Umbilical cord (tissue), 2 donors: ENCODE measurements around the gene HOATZ. TPM values are rescaled to one million over a fixed set of nuclear protein-coding genes. Genes with fewer than 3 reads are reported as not detected.

Experiments used
- DNase-seq: peaks from one replicate; pipeline ENCODE4 v3.0.0-alpha.2; 2015; ENCODE audit warnings: low spot score
- total RNA-seq: library from RNA; depleted of rRNA; stranded (reverse); fragments of >200 nt; gene quantifications from one replicate; pipeline ENCODE4 v1.2.3, GENCODE V29; 2014; ENCODE audit warnings: low replicate concordance; ENCODE audit not compliant: insufficient read depth

HOATZ gene
- total RNA-seq, 1 donor from 2014 or later = 0.72 TPM

DNA sequence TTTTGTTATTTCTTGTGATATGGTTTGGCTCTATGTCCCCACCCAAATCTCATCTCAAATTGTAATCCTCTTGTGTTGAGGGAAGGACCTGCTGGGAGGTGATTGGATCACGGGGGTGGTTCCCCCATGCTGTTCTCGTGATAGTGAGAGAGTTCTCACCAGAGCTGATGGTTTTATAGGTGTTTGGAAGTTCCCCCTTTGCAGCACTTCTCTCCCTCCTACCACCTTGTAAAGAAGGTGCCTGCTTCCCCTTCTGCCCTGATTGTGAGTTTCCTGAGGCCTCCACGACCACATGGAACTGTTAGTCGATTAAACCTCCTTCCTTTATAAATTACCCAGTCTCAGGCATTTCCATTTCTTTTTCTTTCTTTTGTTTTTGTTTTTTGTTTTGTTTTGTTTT lies 63.2 kb downstream of the HOATZ start:
- DNase-seq = no peak

DNA sequence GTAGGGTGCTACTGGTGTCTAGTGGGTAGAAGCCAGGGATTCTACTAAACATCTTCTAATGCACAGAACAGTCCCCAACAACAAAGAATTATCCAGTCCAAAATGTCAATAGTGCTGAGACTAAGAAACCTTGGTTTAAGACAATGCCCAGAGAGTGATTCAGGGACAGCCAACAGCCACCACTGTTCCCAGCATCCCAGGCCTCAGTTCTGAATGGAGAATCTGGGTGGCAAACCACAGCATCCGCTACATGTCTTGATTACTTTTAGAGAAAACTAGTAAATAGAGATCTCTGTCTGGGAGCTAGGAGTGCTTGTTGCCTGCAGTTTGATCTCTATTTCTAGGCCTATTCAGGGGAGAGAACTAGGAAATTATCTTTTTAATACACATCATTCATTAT lies 66.8 kb downstream of the HOATZ start:
- no peak for DNase-seq

DNA sequence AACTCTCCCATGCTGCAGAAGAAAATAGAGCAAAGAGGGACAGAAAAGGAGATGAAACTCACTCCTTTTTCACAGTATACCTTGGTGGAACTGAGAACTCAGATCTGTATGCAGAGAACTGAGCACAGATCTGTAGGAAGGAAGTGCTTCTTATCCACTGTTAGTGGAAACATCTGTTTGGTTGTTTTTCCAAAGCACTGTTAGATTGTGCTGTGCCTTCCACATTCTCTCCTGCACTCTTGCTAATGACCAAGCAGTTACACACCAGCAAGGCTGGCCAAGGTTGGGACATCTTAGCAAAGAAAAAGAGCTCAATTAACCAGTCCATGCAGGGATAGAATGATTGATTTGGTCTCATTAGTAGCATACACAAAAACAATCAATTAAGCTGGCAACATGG lies 67.6 kb downstream of the HOATZ start:
- DNase-seq = no peak

DNA sequence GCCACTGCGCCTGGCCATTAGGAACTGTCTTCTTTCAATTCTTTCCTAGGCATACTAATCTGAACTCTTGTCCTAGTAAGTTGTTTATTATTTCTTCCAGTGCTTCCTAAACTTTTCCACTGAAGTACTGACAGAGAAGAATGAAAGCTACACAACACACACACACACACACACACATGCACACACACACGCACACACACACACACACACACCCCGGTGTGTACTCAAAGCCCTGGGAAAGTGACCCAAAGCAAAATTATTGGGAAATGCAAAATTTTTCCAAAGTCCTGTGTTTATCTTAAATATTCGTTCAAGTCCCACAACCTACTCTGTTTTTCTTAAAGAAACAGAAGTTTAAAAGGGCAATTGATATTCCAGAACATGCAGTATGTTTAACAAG lies 68.3 kb downstream of the HOATZ start:
- no peak for DNase-seq

DNA sequence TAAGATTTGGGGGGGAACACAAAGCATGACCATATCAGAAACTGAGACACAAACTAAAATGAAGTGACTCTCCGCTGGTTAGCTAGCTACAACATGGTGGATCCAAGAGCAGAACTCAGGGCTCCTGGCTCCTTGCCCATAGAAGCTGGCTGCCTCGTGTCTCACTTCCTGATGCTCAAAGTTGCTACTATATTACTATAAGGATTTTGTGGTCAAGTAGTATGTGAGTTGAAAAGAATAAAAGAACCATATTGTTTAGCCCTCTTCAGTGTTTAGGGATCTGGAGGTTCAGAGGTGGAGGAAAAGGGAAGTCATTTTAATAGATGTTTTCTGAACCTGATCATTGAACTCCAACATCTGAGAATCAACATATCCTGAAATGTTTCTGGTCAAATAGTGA lies 70.8 kb downstream of the HOATZ start:
- no peak for DNase-seq

DNA sequence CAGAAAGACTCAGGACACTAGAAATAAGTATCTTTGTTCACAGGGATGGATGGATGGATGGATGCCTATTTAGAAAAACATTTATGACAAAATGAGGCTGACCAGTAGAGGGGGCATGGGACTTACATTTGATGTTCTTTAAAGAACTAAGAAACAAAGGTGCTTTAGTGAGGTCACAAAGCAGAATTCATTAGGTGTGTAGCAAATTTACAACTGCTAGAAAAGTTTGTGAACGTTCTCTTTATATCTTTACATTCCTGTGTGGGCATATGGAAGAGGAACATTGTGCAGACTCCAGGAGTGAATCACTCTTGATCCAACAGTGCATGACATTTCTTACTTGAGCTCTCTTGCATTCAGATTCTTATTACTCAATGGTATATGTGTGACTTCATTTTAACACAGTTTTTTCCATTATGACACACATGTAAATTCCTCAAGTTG lies 71.8 kb downstream of the HOATZ start:
- peak; percentile 53 for DNase-seq

Other genes starting within 250 kb of the HOATZ start
- gene POU2AF3, start 216.2 kb upstream of the HOATZ start, total RNA-seq = not detected
- gene POU2AF1, start 135.5 kb upstream of the HOATZ start, total RNA-seq = 0.48 TPM
- 5.5 TPM for gene BTG4, start 2.4 kb upstream of the HOATZ start, total RNA-seq
- gene LAYN, start 25.9 kb downstream of the HOATZ start, total RNA-seq = 8.7 TPM
- gene SIK2, start 87.7 kb downstream of the HOATZ start, total RNA-seq = 7.7 TPM